ENCODE results near the gene VPS35L. TPM values are rescaled to one million over a fixed set of nuclear protein-coding genes. Genes with fewer than 3 reads are reported as not detected.
"Not testable (repeated sequence)": the region's sequence is repeated elsewhere in the genome, so short reads cannot be mapped to it uniquely, and the experiment has no call there.

VPS35L gene
- total RNA-seq, 1 experiment from 2014 or later = 41.8 TPM

- DNase-seq (ENCODE audit: low read depth) = no peak
Measured at GRCh38 chr16:19711643-19712042, 156.1 kb downstream of the VPS35L start.

- DNase-seq (ENCODE audit: low read depth) = no peak
Measured at GRCh38 chr16:19712418-19713058, 157.0 kb downstream of the VPS35L start.

- DNase-seq (ENCODE audit: low read depth) = no peak
Measured at GRCh38 chr16:19713697-19714096, 158.2 kb downstream of the VPS35L start.

GRCh38 chr16:19715566-19715965 lies 160.1 kb downstream of the VPS35L start:
- DNase-seq (ENCODE audit: low read depth) = no peak

GRCh38 chr16:19716183-19716582 lies 160.7 kb downstream of the VPS35L start:
- no peak for DNase-seq (ENCODE audit: low read depth)

- not testable (repeated sequence) for DNase-seq (ENCODE audit: low read depth)
Measured at GRCh38 chr16:19716728-19717127, 161.2 kb downstream of the VPS35L start.

GRCh38 chr16:19717314-19717713 lies 161.8 kb downstream of the VPS35L start:
- DNase-seq (ENCODE audit: low read depth) = no peak

- peak; percentile 82 for DNase-seq (ENCODE audit: low read depth)
Measured at GRCh38 chr16:19717741-19718623, 162.5 kb downstream of the VPS35L start, which contains the start of the genes IQCK and KNOP1. Gene IQCK, plus strand, starts transcription at chr16:19718271. Its CDS starts 36 bp downstream, at chr16:19718307. Gene KNOP1, minus strand, starts transcription at chr16:19718227. Its CDS starts 3,192 bp downstream, at chr16:19715035.

- DNase-seq (ENCODE audit: low read depth) = no peak
Measured at GRCh38 chr16:19718624-19718965, 163.1 kb downstream of the VPS35L start.

GRCh38 chr16:19722269-19722952 lies 166.9 kb downstream of the VPS35L start:
- DNase-seq (ENCODE audit: low read depth) = no peak

- no peak for DNase-seq (ENCODE audit: low read depth)
Measured at GRCh38 chr16:19722981-19723380, 167.5 kb downstream of the VPS35L start.

GRCh38 chr16:19728636-19728965 lies 173.1 kb downstream of the VPS35L start:
- no peak for DNase-seq (ENCODE audit: low read depth)

GRCh38 chr16:19733551-19733950 lies 178.0 kb downstream of the VPS35L start:
- DNase-seq (ENCODE audit: low read depth) = no peak

GRCh38 chr16:19735074-19735867 lies 179.8 kb downstream of the VPS35L start:
- DNase-seq (ENCODE audit: low read depth) = no peak

GRCh38 chr16:19737306-19738038 lies 182.0 kb downstream of the VPS35L start:
- DNase-seq (ENCODE audit: low read depth) = no peak

GRCh38 chr16:19741354-19741753 lies 185.9 kb downstream of the VPS35L start:
- DNase-seq (ENCODE audit: low read depth) = no peak

GRCh38 chr16:19743816-19744159 lies 188.3 kb downstream of the VPS35L start:
- no peak for DNase-seq (ENCODE audit: low read depth)

GRCh38 chr16:19744670-19745069 lies 189.2 kb downstream of the VPS35L start:
- no peak for DNase-seq (ENCODE audit: low read depth)

GRCh38 chr16:19745286-19746010 lies 189.9 kb downstream of the VPS35L start:
- no peak for DNase-seq (ENCODE audit: low read depth)

GRCh38 chr16:19746561-19746960 lies 191.1 kb downstream of the VPS35L start:
- no peak for DNase-seq (ENCODE audit: low read depth)
